ENCODE results near the gene AMELY.
"Not testable (repeated sequence)": the region's sequence is repeated elsewhere in the genome, so short reads cannot be mapped to it uniquely, and the experiment has no call there.

Gene AMELY, protein sequence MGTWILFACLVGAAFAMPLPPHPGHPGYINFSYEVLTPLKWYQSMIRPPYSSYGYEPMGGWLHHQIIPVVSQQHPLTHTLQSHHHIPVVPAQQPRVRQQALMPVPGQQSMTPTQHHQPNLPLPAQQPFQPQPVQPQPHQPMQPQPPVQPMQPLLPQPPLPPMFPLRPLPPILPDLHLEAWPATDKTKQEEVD

DNA sequence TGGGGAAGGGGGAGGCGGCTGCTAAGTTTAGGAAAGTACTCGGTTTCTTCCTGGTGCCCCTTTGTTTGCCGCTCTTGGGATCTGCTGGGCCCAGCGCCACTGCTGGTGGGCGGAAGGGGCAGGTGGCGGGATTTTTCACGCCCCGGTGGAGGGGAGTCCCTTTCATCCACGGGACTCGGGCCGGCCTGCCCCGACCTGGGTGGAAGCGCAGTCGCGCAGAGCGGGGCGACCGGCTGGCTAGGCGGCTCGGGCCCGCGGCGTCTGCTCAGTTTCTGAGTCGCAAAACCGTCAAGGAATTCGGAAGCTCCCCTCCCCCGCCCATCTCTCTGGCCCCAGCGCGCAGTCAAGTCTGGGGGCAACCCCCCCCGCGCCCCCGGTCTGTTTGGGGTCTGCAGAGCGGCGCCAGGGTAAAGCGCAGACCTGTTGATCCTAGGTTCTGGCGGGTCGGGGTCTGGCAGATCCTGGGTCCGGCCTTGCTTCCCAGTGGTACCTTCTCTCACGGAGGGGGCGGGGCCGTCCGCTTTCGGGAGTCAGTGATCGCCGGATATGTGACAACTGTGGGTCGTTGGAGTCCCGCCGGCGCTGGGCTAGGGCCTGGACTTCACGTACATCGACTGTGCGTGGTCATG lies at the start of gene AMELY:
Gene AMELY, minus strand, starts transcription at position 500 of the 629 bp plus-strand sequence. CDS start 39,144 bp downstream, outside the sequence.
- no peak for DNase-seq

DNA sequence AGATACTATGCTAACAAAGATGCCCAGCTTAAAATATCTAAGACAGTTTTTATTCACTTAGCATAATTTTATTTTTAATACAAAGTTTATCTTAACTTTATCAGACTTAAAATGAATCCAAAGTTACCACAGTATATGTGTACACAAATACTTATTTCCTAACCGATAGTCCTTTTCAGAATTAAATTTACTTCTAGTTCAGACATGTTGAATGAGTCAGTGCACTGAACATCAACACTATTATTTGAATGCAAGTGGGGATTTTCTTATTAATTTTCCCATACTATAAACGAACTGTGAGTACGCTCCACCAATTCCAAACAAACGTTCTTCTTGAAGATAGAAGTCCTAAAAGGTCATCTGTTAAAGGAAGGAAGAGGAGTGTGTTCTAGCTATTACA lies 38.4 kb upstream of the AMELY start:
- no peak for DNase-seq

DNA sequence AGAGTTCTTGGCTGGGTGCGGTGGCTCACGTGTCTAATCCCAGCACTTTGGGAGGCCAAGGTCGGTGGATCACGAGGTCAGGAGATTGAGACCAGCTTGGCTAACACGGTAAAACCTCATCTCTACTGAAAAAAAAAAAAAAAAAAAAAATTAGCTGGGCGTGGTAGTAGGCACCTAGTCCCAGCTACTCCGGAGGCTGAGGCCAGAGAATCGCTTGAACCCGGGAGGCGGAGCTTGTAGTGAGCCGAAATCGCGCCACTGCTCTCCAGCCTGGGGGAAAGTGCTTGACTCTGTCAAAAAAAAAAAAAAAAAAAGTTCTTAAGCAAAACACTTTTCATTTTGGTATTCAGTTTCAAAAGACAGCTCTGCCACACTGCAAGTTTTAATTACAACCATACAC lies 36.8 kb upstream of the AMELY start:
- DNase-seq = no peak

DNA sequence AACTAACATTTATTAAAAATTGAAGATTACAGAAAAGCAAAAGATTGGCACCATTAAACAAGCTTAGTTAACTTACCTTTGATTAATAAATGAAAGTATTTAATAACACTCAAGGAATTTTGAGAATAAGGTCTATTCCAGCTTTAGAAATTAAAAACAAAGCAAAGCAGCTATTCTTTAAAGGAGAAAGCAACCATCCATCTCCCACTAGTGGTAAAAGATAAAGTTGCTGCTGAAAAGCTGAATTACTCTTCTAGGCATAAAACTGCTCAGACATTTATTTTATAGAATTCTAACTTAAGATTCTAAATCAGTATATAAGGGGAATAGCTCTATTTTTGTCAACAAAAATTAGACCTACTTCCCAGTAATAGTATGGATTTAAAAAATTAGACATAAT lies 36.1 kb upstream of the AMELY start:
- no peak for DNase-seq

DNA sequence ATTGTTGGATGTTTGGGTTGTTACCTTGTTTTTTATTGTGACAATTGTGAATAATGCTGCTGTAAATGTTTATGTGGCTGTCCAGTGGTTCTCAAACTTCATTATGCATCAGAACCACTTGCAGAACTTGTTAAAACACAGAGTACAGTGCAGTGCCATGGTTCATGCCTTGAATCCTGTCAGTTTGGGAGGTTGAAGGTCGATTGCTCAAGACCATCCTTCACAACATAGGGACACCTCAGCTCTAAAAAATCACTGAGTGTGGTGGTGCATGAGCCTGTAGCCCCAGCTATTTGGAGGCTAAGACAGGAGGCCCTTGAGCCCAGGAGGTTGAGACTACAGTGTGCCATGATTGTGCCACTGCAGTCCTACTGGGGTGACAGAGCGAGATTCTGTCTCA lies 23.9 kb upstream of the AMELY start:
- no peak for DNase-seq

DNA sequence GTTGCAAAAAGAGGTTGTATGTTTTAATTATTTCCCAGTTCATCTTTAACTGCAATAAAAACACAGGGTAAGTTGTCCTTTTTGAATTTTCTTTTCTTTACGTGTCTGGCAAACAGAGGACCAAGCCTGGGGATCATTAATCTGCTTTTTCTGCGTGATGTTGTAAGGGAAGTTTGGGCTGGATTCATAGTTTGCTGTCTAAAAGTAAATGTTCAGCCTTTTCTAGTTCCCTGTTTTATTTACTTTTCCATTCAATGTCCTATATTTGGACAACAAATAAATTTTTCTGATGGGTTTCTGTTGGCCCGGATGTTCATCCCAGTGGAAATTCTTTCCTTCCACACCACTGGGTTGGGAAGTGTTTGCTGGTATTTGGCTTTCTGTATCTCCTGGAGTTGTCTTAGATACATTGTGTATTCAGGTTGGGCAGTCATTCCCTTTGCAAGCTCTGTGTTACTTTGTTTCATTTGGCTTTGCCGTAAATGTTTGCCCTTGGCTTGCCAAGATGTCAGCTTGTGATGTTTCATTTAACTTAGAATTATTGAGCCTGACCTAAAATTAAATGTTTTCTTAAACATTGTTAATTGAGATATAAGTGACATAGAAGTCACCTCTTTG lies 20.3 kb upstream of the AMELY start:
- DNase-seq = no peak

DNA sequence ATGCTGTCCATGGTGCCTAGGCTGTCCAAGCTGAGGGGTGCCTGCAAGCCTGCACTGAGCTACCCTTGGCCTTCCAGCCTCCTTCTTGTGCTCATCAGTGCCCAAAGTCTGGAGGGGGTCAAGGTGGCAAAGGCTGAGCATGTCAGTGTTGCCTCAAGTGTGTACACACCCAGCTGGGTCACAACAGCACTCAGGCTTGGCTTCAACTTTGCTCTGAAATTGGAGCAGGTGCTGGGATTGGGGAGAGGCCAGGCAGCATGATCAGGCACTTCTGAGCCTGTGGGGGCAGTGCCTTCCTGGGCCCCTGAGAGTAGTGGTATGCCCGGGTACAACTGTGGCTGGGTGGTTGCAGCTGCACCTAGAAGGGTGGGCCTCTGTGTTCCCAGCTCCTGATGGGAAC lies 17.7 kb upstream of the AMELY start:
- no peak for DNase-seq

DNA sequence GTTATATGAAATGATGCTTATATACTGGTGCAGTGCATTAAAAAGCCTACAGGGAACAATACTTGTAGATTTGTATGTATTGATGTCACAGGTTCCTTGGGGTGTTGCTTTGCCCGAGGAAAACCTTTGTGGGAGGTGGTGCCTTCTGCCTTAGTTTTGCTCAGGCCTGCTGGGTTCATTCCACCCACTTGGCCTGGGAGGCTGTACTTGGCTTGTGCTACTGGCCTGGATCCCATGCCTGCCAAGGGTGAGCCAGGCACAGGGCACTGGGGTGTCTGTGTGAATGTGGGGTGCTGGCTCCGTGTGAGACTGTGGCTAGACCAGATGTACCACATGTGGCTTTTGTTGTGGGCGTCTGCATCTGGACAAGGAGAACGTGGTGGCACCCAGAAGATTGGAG lies 16.7 kb upstream of the AMELY start:
- DNase-seq = no peak

DNA sequence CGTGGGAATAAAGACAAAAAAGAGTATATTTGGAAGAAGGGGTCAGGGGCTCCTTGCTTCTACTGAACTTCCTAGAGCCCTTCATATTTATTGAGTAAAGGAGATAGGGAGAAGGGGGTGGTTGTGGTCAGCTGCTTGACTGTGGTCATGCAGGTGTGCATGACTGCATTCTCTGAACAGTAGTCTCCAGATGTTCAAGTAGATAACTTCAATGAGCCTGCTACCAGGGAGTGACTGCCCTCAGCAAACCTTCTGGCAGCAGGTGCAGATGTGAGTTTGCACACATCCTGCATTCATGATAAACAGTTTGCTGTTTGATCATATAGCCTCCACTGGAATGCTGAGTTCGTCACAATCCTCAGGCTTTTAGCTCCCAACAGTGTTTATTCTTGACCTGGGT lies 9.5 kb upstream of the AMELY start:
- DNase-seq = no peak

DNA sequence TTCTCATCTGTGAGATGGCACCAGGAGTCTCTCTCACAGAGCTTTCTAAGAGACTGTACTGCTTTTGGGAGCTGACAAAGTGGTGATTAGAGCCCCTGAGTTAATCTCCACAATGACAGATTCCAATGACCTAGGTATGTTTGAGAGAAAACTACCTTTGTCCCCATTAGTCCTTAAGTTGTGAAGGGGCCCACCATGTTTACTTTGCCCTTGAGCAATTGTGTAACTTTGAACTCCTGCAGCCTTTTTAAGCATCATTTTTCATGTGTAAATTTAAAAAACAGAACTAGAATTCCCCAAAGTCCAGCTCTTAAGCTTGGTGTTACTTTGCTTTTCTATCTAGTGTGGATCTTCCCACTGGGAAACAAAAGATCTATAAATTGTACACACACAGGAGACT lies 1.8 kb upstream of the AMELY start:
- DNase-seq = no peak

DNA sequence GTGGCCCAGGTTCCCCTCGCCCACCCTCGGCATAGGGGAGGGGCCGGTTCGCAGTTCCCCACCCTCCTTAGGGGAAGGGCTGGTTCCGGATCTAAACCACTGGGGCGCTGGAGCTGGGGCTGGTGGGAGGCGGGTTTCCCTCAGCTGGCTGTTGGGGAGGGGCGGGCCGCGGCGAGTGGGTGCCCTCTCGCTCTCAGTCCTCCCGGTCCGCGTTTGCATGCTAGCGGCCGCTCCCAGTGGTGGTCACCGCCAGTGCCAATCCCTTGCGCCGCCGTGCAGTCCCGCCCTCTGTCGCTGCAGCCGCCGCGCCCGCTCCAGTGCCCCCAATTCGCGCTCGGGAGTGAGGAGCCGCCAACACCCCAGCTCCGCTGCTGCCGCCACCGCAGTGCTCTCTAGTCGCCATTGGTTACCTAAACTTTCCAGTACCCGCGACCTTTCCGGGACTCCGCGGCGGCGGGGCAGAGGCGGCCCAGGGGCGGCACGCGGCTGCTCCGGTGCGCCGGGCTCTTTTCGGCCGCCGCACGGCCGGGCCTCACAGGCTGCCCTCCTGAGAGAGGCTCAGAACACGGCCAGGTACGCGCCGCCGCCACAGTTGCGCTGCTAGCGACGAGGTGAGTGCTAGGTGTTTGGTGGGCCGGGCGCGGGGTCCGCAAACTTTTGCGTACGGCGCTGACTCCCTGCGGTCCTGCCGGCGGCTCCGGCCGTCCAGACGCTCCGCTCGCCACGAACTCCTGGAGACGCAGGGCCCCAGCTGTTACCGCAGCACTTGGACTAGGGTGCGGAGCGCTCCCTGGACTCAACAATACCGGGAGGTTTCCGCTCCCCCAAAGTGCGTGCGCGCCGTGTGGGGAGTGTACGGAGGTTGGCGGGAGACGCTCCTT lies 940 bp downstream of the AMELY start, which contains the start of gene TBL1Y:
Gene TBL1Y, plus strand, starts transcription at position 326 of the 881 bp plus-strand sequence. CDS start 114,388 bp downstream, outside the sequence.
- DNase-seq = no peak

DNA sequence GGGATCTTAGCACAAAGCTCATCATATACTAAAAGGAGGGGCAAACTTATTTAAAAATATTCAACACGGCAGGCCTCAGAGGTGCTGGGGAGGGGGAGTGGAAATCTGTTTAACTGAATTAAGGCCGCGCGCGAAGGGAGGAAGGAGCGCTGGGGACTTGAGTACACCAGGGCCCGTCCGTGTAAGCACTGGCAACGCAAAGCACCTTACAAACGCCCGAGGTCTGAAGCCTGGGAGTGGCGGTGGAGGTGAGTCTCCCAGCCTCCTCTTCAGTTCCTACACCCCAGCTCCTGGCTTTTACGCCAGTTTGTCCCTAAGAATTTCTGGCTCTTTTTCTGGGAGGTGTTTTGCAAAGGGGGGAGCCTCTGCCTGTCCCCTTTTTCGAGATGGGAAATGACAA lies 1.7 kb downstream of the AMELY start:
- no peak for DNase-seq

DNA sequence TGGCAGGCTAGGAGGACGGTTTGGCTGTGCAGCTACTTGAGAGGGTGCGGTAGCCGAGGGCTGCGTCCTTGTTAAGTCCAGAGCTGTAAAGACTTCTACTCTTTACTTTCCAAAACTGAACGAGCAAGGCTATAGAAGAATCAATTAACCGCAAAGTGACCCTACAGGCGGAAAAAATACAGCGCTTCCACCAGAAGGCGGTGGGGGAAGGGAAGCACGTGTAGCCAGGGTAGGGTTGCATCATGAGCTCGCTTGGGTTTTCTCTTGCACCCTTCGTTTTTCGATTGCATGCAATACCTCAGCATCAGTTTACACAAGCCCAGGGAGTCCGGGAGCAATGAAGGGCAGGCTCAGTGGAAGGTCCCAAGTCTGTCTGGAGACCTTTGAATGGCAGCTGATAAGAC lies 2.4 kb downstream of the AMELY start:
- DNase-seq = no peak

DNA sequence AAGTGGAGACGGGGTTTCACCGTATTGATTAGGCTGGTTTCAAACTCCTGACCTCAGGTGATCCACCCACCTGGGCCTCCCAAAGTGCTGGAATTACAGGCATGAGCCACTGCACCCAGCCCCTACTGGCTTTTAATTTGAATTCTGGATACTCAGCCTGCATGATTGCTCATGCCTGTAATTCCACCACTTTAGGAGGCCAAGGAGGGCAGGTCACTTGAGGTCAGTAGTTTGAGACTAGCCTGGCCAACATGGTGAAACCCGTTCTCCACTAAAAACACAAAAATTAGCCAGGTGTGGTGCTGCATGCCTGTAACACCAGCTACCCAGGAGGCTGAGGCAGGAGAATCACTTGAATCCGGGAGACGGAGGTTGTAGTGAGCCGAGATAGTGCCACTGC lies 3.5 kb downstream of the AMELY start:
- not testable (repeated sequence) for DNase-seq

DNA sequence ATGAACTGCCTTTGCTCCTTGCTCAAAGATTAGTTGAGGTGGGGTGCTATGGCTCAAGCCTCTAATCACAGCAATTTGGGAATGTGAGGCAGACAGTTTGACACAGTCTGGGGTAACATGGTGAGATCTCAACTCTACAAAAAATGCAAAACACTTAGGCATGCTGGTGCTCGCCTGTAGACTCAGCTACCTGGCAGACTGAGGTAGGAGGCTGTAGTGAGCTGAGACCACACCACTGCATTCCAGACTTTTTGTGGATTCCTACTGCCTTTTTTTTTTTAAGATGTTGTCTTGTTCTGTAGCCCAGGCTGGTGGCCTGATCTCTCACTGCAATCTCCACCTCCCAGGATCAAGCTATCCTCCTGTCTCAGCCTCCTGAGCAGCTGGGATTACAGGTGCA lies 4.0 kb downstream of the AMELY start:
- no peak for DNase-seq

DNA sequence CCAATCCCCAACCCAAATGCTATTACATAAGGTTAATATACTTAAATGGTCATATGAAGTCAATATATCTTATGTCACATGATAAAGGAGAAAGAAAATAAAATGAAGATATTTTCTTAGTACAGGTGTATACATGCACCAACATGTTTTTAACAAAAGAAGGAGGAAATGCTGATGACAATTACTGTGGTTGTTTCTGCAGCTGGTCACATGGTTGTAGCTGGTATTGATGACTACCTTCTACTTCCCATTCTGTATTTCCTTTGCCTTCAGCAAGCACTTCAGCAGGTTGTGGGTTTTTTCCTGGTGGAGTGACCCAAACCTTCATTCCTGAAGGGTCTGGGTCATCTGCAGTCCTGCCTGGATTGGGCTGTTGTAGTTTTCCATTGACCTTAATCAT lies 9.4 kb downstream of the AMELY start:
- not testable (repeated sequence) for DNase-seq

DNA sequence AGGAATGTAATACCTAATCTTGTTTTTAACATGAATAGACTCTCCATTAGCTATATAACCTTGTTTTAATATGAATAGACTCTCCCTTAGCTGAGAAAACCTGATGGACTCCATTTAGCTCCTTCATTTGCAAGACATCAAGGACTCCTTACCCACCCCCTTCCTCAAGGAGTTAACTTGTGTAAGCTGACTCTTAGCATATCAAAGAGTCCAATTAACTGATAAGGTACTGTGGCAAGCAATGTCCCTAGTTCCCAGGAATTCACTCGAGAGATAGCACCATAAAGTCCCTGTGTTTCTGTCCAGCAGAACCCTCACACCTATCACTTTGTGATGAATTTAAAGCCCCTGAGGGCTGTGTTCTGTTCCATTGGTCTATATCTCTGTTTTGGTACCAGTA lies 16.3 kb downstream of the AMELY start:
- DNase-seq = no peak

DNA sequence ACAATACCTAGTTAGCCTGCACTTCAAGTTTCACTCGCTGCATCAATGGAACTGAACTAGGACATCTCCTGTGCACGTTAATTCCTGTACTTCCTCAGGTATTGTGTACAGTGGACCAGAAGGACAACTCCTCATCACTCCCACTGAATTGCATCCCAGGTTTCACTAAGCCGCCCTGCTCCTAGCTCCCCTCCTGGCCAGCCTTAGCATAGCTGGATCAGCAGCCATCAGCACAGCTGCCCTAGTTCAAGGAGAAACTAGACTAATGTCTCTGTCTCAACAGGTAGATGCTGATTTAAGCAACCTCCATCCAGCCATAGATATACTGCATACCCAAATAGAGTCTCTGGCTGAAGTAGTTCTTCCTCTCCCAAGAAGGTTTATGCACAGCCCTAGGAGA lies 17.1 kb downstream of the AMELY start:
- no peak for DNase-seq

DNA sequence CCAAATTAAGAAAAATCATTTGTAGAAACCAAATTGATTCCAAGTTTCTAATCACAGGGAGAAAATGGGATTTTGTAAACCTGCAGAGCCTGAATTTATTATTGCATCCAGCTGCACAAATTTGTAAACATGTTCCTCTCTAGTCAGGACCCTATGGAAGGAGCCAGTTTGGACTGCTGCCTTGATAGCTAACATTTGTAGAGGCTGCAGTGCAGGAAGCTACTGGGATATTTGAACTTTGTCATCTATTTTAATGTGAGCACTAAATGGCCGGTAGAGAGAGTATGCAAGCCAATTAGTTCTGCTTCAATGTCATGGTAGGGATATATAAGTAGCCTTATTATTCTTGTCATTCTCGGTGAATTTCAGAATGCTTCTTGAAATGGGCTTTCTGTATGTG lies 62.2 kb downstream of the AMELY start:
- DNase-seq = no peak

DNA sequence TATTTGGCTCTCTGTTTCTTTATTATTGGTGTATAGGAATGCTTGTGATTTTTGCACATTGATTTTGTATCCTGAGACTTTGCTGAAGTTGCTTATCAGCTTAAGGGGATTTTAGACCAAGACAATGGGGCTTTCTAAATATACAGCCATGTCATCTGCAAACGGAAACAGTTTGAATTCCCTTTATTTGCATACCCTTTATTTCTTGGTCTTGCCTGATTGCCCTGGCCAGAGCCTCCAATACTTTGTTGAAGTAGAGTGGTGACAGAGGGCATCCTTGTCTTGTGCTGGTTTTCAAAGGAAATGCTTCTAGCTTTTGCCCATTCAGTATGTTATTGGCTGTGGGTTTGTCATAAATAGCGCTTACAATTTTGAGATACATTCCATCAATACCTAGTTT lies 68.9 kb downstream of the AMELY start:
- DNase-seq = not testable (repeated sequence)

All from NCI-H524 (cell line).